A673 (cell line): ENCODE results near the gene SLC22A2. TPM values are rescaled to one million over a fixed set of nuclear protein-coding genes. Genes with fewer than 3 reads are reported as not detected.

ENCODE experiments used
- BruUV-seq: library from RNA; stranded (reverse); fragments of 400-500 nt; replicated peaks from 2 replicates; lab custom pipeline; 2021; lab: Mats Ljungman, UMichigan
- CTCF ChIA-PET: fragments of 300-600 bp; sonication (Branson Sonifier 250); formaldehyde crosslinking; loops from one replicate; lab custom pipeline; 2022; ENCODE audit warnings: antibody characterized with exemption; lab: Charles Lee
- POLR2A ChIA-PET: fragments of 300-600 bp; sonication (Branson Sonifier 250); formaldehyde crosslinking; loops from one replicate; lab custom pipeline; 2022; ENCODE audit warnings: antibody characterized with exemption; ENCODE audit not compliant: low non-redundant PET; lab: Charles Lee
- DNase-seq: peaks from one replicate; pipeline ENCODE4 v3.0.0-alpha.2; 2015; ENCODE audit warnings: low spot score
- H3K27ac ChIP-seq: fragments of 200-600 bp; sonication (generic); 2 replicates; pipeline ENCODE4 v1.5.1; 2016; ENCODE audit warnings: mixed run types, low read depth, mild to moderate bottlenecking, mixed read lengths, antibody characterized with exemption, low read length; ENCODE audit not compliant: poor library complexity, severe bottlenecking
- H3K27me3 ChIP-seq: fragments of 200-600 bp; sonication (generic); replicated peaks from 2 replicates; pipeline ENCODE4 v1.6.1; 2017; ENCODE audit warnings: mixed run types, low read depth, mild to moderate bottlenecking, mixed read lengths, antibody characterized with exemption, low read length; ENCODE audit not compliant: insufficient read depth, poor library complexity
- H3K36me3 ChIP-seq: fragments of 200-600 bp; sonication (generic); 2 replicates; pipeline ENCODE4 v1.6.1; 2016; ENCODE audit warnings: mixed run types, mild to moderate bottlenecking, mixed read lengths, antibody characterized with exemption, low read length; ENCODE audit not compliant: insufficient read depth, poor library complexity, severe bottlenecking
- H3K4me1 ChIP-seq: fragments of 200-600 bp; sonication (generic); 2 replicates; pipeline ENCODE4 v1.6.1; 2017; ENCODE audit warnings: mixed run types, mild to moderate bottlenecking, mixed read lengths, antibody characterized with exemption, low read length; ENCODE audit not compliant: insufficient read depth, poor library complexity, severe bottlenecking
- H3K4me3 ChIP-seq: fragments of 200-600 bp; sonication (generic); 2 replicates; pipeline ENCODE4 v1.5.1; 2016; ENCODE audit warnings: low read depth, mixed run types, mild to moderate bottlenecking, mixed read lengths, low read length; ENCODE audit not compliant: poor library complexity, severe bottlenecking
- H3K9me3 ChIP-seq: fragments of 200-600 bp; sonication (generic); 2 replicates; pipeline ENCODE4 v1.6.1; 2016; ENCODE audit warnings: mixed run types, low read depth, mild to moderate bottlenecking, mixed read lengths, antibody characterized with exemption, low read length; ENCODE audit not compliant: poor library complexity, severe bottlenecking
- CTCF ChIP-seq: fragments of 300-800, 200-600 bp; sonication (generic); conservative IDR thresholded peaks from 2 replicates; pipeline ENCODE4 v1.5.1; 2017; ENCODE audit warnings: low read depth, mild to moderate bottlenecking, antibody characterized with exemption, low read length, moderate library complexity, mixed read lengths
- EZH2 ChIP-seq: fragments of 200-600 bp; sonication (generic); IDR thresholded peaks from 2 replicates; pipeline ENCODE4 v1.6.1; 2017; ENCODE audit warnings: borderline replicate concordance, low read depth, mild to moderate bottlenecking, mixed read lengths, antibody characterized with exemption, low read length; ENCODE audit not compliant: poor library complexity, severe bottlenecking
- intact Hi-C: fragments of 100-400 bp; cut with micrococcal nuclease; formaldehyde crosslinking; loops from one replicate; pipeline ENCODE4 v1.10.0; 2022; ENCODE audit not compliant: unreplicated experiment
- total RNA-seq: library from RNA; stranded (reverse); gene quantifications from 2 replicates; pipeline ENCODE4 v1.2.3, GENCODE V29; 2021

SLC22A2 gene
- total RNA-seq, 1 experiment from 2014 or later, result not detected

- no peak overlapping the region for H3K27ac ChIP-seq
- ChIA-PET POLR2A (no interaction called here), CTCF (no interaction called here)
- peaks cover 4% of the 10 kb centered on the region for H3K27me3 ChIP-seq
- TF ChIP-seq CTCF, result no peak
- TF ChIP-seq EZH2, result no peak
- BruUV-seq, result no TSS peak
- no peak overlapping the region for H3K4me3 ChIP-seq
- no peak for DNase-seq
- no peaks in the 10 kb centered on the region for H3K9me3 ChIP-seq
- no peaks in the 10 kb centered on the region for H3K36me3 ChIP-seq
- H3K4me1 ChIP-seq, result no peaks in the 10 kb centered on the region
- intact Hi-C loops, result no loop called here
Observed at GRCh38 chr6:160269771-160270170, 11.2 kb upstream of the SLC22A2 start.

- intact Hi-C loops, result no loop called here
- peaks cover 4% of the 10 kb centered on the region for H3K27me3 ChIP-seq
- H3K9me3 ChIP-seq, result no peaks in the 10 kb centered on the region
- no peak for TF ChIP-seq CTCF
- TF ChIP-seq EZH2, result no peak
- no peak overlapping the region for H3K4me3 ChIP-seq
- H3K36me3 ChIP-seq, result no peaks in the 10 kb centered on the region
- H3K27ac ChIP-seq, result no peak overlapping the region
- ChIA-PET POLR2A (no interaction called here), CTCF (no interaction called here)
- no peaks in the 10 kb centered on the region for H3K4me1 ChIP-seq
- DNase-seq, result no peak
- BruUV-seq, result no TSS peak
Observed at GRCh38 chr6:160269023-160269521, 10.5 kb upstream of the SLC22A2 start.

- no peak overlapping the region for H3K4me3 ChIP-seq
- H3K27me3 ChIP-seq, result peaks cover 4% of the 10 kb centered on the region
- H3K4me1 ChIP-seq, result no peaks in the 10 kb centered on the region
- CTCF ChIA-PET, result no interaction called here
- POLR2A ChIA-PET, result no interaction called here
- intact Hi-C loops, result no loop called here
- TF ChIP-seq CTCF (no peak), EZH2 (no peak)
- no peak overlapping the region for H3K27ac ChIP-seq
- H3K36me3 ChIP-seq, result no peaks in the 10 kb centered on the region
- H3K9me3 ChIP-seq, result no peaks in the 10 kb centered on the region
- no TSS peak for BruUV-seq
- no peak for DNase-seq
Observed at GRCh38 chr6:160267102-160267501, 8.5 kb upstream of the SLC22A2 start.
